Keratinocyte (primary cell): ENCODE data around the gene DDX6.

Experiments used
- EZH2 ChIP-seq: IDR thresholded peaks from one replicate; pipeline ENCODE4 v1.6.1; 2012; ENCODE audit warnings: inconsistent platforms, mild to moderate bottlenecking, low read length, moderate library complexity
- TF ChIP-seq, protein P1 (sequence below), 3 experiments: IDR thresholded peaks in 1 of 3; conservative IDR thresholded peaks in 1 of 3; optimal IDR thresholded peaks in 1 of 3; 2 replicates in 2 of 3; 3 replicates in 1 of 3; pipeline versions ENCODE3 to v1.5.1; 2011; ENCODE audit warnings: low read length in 3 of 3, mild to moderate bottlenecking in 3 of 3, moderate library complexity in 2 of 3, control low read depth in 1 of 3, inconsistent platforms in 1 of 3; ENCODE audit not compliant: insufficient read depth in 2 of 3; ENCODE audit errors: extremely low read depth in 1 of 3

DNA sequence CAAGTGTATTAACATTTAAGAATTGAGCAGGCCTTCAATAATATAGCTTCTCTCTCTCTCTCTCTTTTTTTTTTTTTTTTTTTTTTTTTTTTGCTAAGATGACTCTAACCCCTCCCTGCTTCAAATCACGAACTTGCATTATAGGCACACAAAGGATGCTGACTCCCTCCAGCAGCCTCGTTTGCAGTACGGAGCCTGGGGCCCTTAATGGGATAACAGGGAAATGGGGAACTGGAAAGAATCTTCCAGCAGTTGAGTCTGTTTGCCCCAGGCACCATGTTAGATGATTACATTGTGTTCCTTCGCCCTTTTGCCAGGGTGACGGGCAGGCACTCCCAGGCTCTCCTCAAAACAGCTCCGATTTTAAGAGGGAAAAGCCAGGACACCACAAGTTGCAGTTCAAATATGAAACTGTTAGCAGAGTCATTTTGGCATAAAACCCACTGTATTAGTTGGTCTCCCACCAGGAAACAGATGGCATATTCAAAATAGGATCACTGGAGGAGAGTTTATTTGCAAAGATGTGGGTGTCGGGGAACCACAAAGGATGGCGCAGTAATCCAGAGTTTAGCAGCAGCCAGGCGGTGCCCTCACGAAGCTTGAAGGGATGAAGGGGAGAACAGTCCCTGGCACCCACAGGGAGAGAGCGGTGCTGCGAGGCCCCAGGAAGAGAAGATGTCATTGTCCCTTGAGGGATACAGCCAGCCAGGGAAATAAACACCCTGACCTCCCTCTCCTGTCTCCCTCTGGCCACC, 85.0 kb downstream of the DDX6 start:
- TF ChIP-seq, protein P1, sequence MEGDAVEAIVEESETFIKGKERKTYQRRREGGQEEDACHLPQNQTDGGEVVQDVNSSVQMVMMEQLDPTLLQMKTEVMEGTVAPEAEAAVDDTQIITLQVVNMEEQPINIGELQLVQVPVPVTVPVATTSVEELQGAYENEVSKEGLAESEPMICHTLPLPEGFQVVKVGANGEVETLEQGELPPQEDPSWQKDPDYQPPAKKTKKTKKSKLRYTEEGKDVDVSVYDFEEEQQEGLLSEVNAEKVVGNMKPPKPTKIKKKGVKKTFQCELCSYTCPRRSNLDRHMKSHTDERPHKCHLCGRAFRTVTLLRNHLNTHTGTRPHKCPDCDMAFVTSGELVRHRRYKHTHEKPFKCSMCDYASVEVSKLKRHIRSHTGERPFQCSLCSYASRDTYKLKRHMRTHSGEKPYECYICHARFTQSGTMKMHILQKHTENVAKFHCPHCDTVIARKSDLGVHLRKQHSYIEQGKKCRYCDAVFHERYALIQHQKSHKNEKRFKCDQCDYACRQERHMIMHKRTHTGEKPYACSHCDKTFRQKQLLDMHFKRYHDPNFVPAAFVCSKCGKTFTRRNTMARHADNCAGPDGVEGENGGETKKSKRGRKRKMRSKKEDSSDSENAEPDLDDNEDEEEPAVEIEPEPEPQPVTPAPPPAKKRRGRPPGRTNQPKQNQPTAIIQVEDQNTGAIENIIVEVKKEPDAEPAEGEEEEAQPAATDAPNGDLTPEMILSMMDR (optimal IDR thresholded peaks at IDR 0.05 in 1 of 3, IDR thresholded peaks at IDR 0.05 in 1 of 3, conservative IDR thresholded peaks at IDR 0.05 in 1 of 3; ENCODE audit: extremely low read depth in 1 of 3, insufficient read depth in 2 of 3, low read length in 3 of 3): no peak
- no peak for TF ChIP-seq EZH2
